K562 (cell line): ENCODE data around the gene FAM167B. TPM values are rescaled to one million over a fixed set of nuclear protein-coding genes. Genes with fewer than 3 reads are reported as not detected.

Source experiments
- BMI1 ChIP-seq: fragments of 150-350 bp; IDR thresholded peaks from 2 replicates; pipeline ENCODE4 v1.6.1; 2014; ENCODE audit warnings: low read length
- HDAC1 ChIP-seq, 2 experiments: fragments of 450-650 bp; IDR thresholded peaks; 2 replicates each; pipeline ENCODE4 v1.6.1; 2016 to 2017; ENCODE audit warnings: inconsistent platforms in 1 of 2, mild to moderate bottlenecking in 1 of 2, moderate library complexity in 1 of 2
- LARP7 ChIP-seq: fragments of 450-650 bp; IDR thresholded peaks from 2 replicates; pipeline ENCODE4 v1.6.1; 2016
- SNAPC5 ChIP-seq: fragments of 250-450 bp; sonication (Bioruptor Pico); IDR thresholded peaks from 2 replicates; pipeline ENCODE4 v1.8.0; 2021; ENCODE audit warnings: moderate library complexity, mild to moderate bottlenecking, inconsistent platforms
- TCF7L2 ChIP-seq: fragments of 150-350 bp; IDR thresholded peaks from 2 replicates; pipeline ENCODE4 v1.6.1; 2016; ENCODE audit warnings: low read depth, mild to moderate bottlenecking, low read length, moderate library complexity
- TSHZ1 ChIP-seq: fragments of 250-450 bp; sonication (Bioruptor Pico); IDR thresholded peaks from 2 replicates; pipeline ENCODE4 v1.4.0; 2020; ENCODE audit warnings: mild to moderate bottlenecking, moderate library complexity
- ZNF695 ChIP-seq: fragments of 450-650 bp; formaldehyde crosslinking; IDR thresholded peaks from 2 replicates; pipeline ENCODE4 v1.4.0; 2020; ENCODE audit warnings: mild to moderate bottlenecking, moderate library complexity
- polyA plus RNA-seq, 8 experiments: library from polyadenylated mRNA; depleted of rRNA in 4 of 8; stranded (reverse) in 5 of 8; unstranded in 3 of 8; fragments of >200 nt; fragmentation: Nextera tagmentation in 2 of 8; fragmentation: Illumina TruSeq in 1 of 8; extraction: Ambion mirVana in 2 of 8; extraction: Trizol in 1 of 8; gene quantifications; 2 replicates each; pipeline versions ENCODE4 v1.2.1 to v1.2.3, GENCODE V29; 2011 to 2014; ENCODE audit warnings: inconsistent platforms in 1 of 8, missing spikeins in 1 of 8
- total RNA-seq, 7 experiments: library from RNA; depleted of rRNA in 6 of 7; stranded (reverse); fragments of >200 nt in 6 of 7; fragmentation: Illumina TruSeq in 2 of 7; extraction: Trizol in 2 of 7; gene quantifications; 2 replicates each; pipeline versions ENCODE4 v1.2.1 to v1.2.3, GENCODE V29; 2011 to 2021; ENCODE audit warnings: low replicate concordance in 1 of 7
- TF ChIP-seq, protein P1 (sequence below), 2 experiments: fragments of 450-650 bp; IDR thresholded peaks; 2 replicates each; pipeline ENCODE4 v1.6.1; 2018; ENCODE audit warnings: mild to moderate bottlenecking in 2 of 2, low read depth in 1 of 2; ENCODE audit not compliant: partially characterized antibody in 2 of 2
- TF ChIP-seq, protein P2 (sequence below): fragments of 150-350 bp; conservative IDR thresholded peaks from 2 replicates; pipeline ENCODE4 v1.6.1; 2014; ENCODE audit warnings: low read length
- TF ChIP-seq, protein P3 (sequence below): sonication (generic); formaldehyde crosslinking; IDR thresholded peaks from 2 replicates; pipeline ENCODE4 v1.8.0; 2023; ENCODE audit warnings: missing genetic modification reagents, mild to moderate bottlenecking, borderline replicate concordance

The FAM167B gene
- total and polyA plus RNA-seq, 9 of the 15 experiments (the other 6 are each of a cell fraction or from before 2014, with no cell fraction given), result not detected

DNA sequence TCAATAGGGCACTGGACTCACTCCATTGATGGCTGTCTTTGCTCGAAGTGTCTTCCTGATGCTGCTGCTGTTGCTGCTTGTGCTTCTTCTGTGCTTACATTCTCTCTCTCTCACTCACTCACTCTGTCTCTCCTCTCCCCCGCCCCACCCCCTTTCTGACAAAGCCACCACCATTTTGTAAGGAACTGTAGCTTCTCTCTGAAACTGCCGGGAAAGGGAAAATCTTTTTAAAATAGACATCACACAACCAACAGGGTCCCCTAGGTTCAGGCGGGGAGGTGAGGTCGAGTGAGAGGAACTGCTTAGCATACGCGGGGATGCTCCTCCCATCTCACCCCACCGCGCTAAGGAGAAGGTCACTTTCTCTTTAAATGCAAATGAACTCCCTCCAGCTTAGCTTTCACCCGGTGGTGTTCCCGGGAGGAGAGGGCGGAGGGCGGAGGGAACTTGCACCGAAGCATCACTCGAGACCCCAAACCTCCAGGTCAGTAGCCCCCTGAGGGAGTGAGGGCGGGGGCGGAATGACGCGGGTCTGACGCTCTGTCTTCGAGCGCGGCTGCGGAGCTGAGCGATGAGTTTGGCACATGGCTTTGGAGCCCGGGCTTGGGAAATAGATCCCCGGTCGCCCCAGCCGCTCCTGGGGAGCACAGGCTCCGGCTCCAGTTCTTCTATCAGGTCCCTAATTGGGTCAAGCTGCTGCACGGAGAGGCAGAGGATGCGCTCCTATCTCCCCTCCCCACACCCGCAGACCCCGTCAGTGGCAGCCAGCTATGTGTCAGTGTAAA lies 46.6 kb upstream of the FAM167B start, which contains the start of gene CCDC28B (continued):
- TF ChIP-seq, protein P1, sequence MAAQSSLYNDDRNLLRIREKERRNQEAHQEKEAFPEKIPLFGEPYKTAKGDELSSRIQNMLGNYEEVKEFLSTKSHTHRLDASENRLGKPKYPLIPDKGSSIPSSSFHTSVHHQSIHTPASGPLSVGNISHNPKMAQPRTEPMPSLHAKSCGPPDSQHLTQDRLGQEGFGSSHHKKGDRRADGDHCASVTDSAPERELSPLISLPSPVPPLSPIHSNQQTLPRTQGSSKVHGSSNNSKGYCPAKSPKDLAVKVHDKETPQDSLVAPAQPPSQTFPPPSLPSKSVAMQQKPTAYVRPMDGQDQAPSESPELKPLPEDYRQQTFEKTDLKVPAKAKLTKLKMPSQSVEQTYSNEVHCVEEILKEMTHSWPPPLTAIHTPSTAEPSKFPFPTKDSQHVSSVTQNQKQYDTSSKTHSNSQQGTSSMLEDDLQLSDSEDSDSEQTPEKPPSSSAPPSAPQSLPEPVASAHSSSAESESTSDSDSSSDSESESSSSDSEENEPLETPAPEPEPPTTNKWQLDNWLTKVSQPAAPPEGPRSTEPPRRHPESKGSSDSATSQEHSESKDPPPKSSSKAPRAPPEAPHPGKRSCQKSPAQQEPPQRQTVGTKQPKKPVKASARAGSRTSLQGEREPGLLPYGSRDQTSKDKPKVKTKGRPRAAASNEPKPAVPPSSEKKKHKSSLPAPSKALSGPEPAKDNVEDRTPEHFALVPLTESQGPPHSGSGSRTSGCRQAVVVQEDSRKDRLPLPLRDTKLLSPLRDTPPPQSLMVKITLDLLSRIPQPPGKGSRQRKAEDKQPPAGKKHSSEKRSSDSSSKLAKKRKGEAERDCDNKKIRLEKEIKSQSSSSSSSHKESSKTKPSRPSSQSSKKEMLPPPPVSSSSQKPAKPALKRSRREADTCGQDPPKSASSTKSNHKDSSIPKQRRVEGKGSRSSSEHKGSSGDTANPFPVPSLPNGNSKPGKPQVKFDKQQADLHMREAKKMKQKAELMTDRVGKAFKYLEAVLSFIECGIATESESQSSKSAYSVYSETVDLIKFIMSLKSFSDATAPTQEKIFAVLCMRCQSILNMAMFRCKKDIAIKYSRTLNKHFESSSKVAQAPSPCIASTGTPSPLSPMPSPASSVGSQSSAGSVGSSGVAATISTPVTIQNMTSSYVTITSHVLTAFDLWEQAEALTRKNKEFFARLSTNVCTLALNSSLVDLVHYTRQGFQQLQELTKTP (IDR thresholded peaks at IDR 0.05; ENCODE audit: low read depth in 1 of 2, partially characterized antibody in 2 of 2), result peak; percentile 34 to 37
- TF ChIP-seq BMI1, result no peak
- TF ChIP-seq LARP7, result no peak
- no peak for TF ChIP-seq TSHZ1 (CRISPR knock-in tag)
- TF ChIP-seq, protein P2, sequence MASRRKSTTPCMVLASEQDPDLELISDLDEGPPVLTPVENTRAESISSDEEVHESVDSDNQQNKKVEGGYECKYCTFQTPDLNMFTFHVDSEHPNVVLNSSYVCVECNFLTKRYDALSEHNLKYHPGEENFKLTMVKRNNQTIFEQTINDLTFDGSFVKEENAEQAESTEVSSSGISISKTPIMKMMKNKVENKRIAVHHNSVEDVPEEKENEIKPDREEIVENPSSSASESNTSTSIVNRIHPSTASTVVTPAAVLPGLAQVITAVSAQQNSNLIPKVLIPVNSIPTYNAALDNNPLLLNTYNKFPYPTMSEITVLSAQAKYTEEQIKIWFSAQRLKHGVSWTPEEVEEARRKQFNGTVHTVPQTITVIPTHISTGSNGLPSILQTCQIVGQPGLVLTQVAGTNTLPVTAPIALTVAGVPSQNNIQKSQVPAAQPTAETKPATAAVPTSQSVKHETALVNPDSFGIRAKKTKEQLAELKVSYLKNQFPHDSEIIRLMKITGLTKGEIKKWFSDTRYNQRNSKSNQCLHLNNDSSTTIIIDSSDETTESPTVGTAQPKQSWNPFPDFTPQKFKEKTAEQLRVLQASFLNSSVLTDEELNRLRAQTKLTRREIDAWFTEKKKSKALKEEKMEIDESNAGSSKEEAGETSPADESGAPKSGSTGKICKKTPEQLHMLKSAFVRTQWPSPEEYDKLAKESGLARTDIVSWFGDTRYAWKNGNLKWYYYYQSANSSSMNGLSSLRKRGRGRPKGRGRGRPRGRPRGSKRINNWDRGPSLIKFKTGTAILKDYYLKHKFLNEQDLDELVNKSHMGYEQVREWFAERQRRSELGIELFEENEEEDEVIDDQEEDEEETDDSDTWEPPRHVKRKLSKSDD, result no peak
- no peak for TF ChIP-seq ZNF695 (CRISPR knock-in tag)
- TF ChIP-seq TCF7L2, result no peak
- TF ChIP-seq, protein P3, sequence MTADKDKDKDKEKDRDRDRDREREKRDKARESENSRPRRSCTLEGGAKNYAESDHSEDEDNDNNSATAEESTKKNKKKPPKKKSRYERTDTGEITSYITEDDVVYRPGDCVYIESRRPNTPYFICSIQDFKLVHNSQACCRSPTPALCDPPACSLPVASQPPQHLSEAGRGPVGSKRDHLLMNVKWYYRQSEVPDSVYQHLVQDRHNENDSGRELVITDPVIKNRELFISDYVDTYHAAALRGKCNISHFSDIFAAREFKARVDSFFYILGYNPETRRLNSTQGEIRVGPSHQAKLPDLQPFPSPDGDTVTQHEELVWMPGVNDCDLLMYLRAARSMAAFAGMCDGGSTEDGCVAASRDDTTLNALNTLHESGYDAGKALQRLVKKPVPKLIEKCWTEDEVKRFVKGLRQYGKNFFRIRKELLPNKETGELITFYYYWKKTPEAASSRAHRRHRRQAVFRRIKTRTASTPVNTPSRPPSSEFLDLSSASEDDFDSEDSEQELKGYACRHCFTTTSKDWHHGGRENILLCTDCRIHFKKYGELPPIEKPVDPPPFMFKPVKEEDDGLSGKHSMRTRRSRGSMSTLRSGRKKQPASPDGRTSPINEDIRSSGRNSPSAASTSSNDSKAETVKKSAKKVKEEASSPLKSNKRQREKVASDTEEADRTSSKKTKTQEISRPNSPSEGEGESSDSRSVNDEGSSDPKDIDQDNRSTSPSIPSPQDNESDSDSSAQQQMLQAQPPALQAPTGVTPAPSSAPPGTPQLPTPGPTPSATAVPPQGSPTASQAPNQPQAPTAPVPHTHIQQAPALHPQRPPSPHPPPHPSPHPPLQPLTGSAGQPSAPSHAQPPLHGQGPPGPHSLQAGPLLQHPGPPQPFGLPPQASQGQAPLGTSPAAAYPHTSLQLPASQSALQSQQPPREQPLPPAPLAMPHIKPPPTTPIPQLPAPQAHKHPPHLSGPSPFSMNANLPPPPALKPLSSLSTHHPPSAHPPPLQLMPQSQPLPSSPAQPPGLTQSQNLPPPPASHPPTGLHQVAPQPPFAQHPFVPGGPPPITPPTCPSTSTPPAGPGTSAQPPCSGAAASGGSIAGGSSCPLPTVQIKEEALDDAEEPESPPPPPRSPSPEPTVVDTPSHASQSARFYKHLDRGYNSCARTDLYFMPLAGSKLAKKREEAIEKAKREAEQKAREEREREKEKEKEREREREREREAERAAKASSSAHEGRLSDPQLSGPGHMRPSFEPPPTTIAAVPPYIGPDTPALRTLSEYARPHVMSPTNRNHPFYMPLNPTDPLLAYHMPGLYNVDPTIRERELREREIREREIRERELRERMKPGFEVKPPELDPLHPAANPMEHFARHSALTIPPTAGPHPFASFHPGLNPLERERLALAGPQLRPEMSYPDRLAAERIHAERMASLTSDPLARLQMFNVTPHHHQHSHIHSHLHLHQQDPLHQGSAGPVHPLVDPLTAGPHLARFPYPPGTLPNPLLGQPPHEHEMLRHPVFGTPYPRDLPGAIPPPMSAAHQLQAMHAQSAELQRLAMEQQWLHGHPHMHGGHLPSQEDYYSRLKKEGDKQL (CRISPR knock-in tag), result no peak
- peak in 1 of 2 experiments; percentile 62; a peak in 1 of 4 replicates for TF ChIP-seq HDAC1 (IDR thresholded peaks at IDR 0.05)
- TF ChIP-seq SNAPC5 (CRISPR knock-in tag), result no peak
